IPS-18a (cell line): ENCODE results near the gene MFRP.

Experiments used
- H3K27ac ChIP-seq: one replicate; pipeline ENCODE4 v1.5.1; 2013; ENCODE audit warnings: low read length
- H3K27me3 ChIP-seq: one replicate; pipeline ENCODE4 v1.6.1; 2013; ENCODE audit warnings: mild to moderate bottlenecking, low read length; ENCODE audit not compliant: control insufficient read depth, insufficient read depth
- H3K36me3 ChIP-seq: one replicate; pipeline ENCODE4 v1.6.1; 2013; ENCODE audit warnings: low read depth, low read length; ENCODE audit not compliant: control insufficient read depth
- H3K4me1 ChIP-seq: one replicate; pipeline ENCODE4 v1.6.1; 2013; ENCODE audit warnings: low read depth, low read length; ENCODE audit not compliant: control insufficient read depth
- H3K4me3 ChIP-seq: one replicate; pipeline ENCODE4 v1.5.1; 2013; ENCODE audit warnings: low read length
- H3K9ac ChIP-seq: one replicate; pipeline ENCODE4 v1.6.1; 2013; ENCODE audit warnings: mild to moderate bottlenecking, low read length, moderate library complexity
- H3K9me3 ChIP-seq: one replicate; pipeline ENCODE4 v1.6.1; 2013; ENCODE audit warnings: low read depth, low read length; ENCODE audit not compliant: control insufficient read depth

Gene MFRP

DNA sequence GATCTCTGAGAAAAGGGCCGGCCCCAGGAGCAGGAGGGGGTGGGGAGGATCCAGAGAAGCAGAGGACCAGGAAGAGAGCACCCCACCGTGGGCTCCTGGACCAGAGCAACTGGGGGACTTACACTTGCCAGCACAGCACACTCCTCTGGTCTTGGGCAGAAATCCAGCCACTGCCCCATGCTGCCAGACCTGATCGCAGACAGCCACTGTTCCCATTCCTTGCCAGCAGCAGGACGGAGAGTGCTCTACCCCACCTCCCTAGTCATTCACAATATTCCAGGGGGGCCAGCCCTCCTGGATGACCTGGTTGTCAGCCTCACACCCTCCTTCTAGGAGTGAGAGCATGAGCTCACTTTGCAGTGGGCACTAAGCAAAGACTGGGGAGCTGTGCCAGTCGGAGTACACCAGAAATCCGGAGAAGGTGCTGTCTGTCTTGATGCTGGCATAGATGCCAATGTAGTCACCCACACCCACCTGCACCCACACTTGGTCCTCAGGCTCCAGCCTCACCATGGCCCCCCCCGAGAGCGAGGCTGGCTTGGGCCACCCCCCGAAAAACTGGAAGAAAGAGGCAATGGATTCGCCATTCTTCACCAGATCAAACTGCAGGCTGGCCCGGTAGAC lies 7.4 kb downstream of the MFRP start:
- H3K27me3 ChIP-seq = peaks cover 41% of the 10 kb centered on the region
- H3K27ac ChIP-seq = no peak overlapping the region
- H3K4me1 ChIP-seq = peaks cover 13% of the 10 kb centered on the region
- peaks cover 7% of the 10 kb centered on the region for H3K36me3 ChIP-seq
- H3K4me3 ChIP-seq = peak overlapping the region; percentile 51
- no peak overlapping the region for H3K9ac ChIP-seq
- H3K9me3 ChIP-seq = no peaks in the 10 kb centered on the region

DNA sequence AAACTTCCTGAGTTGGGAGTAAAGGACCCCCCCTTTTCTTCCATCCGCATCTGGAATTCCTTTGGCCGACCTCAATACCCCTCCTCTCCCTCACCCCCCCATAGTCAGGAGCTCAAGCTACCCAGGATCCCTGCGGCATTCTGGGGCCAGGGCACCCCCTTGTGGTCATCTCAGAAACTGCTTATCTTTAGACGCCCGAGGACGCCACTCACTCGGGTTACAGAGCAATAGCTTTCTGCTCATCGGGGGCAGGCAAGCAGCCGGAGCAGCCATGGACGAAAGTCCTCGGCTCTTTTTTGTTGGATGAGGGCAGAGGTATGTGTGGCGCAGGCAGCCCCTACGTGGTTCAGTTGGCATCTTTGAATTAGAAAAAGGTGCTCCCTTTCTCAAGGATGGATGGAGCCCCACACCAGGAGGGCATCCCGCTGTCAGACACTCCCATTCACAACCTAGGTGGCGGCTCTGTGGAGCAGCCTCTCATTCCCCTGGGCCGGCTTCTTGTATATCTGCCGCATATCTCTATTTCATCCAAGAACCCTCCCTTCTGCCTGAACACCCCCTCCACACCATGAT lies 8.1 kb downstream of the MFRP start:
- Histone ChIP-seq H3K9me3 (no peaks in the 10 kb centered on the region), H3K9ac (no peak overlapping the region), H3K4me3 (peak overlapping the region; percentile 40), H3K36me3 (peaks cover 7% of the 10 kb centered on the region), H3K4me1 (peaks cover 16% of the 10 kb centered on the region), H3K27me3 (peaks cover 41% of the 10 kb centered on the region), H3K27ac (no peak overlapping the region)

DNA sequence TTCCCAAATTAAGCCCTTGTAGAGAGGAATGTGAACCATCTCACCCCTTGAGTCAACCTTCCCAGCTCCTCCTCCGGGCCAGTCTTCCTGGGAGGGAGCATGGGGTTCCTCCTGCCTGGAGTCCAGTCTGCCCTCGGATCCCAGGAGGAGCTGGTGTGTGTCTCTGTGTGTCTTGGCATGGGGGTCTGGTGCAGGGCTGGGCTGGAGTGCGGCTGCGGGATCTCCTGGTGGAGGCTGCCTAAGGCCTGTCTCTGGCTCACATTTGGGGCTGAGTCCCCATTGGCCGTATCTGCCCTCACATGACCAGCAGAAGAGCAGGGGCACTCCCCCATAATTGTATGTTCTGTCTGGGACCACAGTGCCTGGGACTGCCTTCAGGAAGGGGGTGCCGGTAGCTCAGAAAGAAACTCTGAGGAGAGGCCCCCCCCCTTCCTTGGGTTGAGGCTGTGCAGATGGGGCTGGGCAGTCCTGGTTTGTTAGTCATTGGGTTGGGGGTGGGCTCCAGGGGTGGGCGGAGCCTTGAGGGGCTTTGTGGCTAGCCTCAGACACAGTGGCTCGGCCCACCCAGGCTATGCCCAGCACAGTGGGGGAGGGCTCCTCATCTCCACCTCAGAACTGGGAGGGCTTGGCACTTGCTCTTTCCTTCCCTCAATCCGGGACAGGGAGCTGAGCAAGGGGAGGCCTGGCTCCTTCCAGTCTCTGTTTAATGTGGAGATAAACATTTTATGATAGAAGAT lies 8.8 kb downstream of the MFRP start:
- Histone ChIP-seq H3K36me3 (peaks cover 7% of the 10 kb centered on the region), H3K27me3 (peaks cover 41% of the 10 kb centered on the region), H3K9ac (no peak overlapping the region), H3K27ac (no peak overlapping the region), H3K4me3 (peak overlapping the region; percentile 40), H3K4me1 (peaks cover 16% of the 10 kb centered on the region), H3K9me3 (no peaks in the 10 kb centered on the region)

DNA sequence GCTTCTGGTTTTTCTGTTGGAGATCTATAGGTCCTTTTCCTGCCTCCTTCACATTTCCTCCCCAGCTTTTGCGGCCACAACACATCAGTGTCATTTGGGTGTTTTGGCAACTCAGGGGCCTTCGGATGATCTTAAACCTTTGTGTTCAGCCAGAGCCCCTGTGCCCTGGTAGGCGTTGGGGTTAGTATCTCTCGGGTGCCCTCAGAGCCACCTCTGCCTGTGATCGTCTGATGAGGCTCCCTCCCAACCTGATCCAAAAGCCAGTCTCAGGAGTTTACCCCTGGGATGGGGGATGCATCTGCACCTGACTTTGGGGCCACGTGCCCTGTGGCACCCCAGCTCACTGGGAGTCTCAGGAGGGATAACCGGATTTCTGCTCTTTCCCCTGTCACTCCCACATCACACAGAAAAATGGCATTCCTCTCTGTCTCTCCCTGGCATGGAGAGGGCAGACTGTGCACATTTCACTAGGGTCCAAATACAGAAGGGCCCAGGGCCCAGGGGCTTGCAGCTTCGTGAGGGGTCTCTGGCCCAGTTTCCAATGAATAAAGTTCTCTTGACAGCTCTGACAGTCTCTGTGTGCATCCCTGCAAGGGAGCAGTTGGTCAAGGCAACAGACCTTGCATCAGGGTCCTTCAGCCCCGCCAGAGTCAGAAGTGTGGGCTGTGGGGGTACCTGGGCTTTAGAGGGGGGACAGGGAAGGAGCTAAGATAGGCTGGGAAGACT lies 9.6 kb downstream of the MFRP start:
- no peak overlapping the region for H3K27ac ChIP-seq
- no peak overlapping the region for H3K9ac ChIP-seq
- no peak overlapping the region for H3K4me3 ChIP-seq
- H3K9me3 ChIP-seq = no peaks in the 10 kb centered on the region
- H3K4me1 ChIP-seq = peaks cover 16% of the 10 kb centered on the region
- peaks cover 36% of the 10 kb centered on the region for H3K27me3 ChIP-seq
- peaks cover 7% of the 10 kb centered on the region for H3K36me3 ChIP-seq

DNA sequence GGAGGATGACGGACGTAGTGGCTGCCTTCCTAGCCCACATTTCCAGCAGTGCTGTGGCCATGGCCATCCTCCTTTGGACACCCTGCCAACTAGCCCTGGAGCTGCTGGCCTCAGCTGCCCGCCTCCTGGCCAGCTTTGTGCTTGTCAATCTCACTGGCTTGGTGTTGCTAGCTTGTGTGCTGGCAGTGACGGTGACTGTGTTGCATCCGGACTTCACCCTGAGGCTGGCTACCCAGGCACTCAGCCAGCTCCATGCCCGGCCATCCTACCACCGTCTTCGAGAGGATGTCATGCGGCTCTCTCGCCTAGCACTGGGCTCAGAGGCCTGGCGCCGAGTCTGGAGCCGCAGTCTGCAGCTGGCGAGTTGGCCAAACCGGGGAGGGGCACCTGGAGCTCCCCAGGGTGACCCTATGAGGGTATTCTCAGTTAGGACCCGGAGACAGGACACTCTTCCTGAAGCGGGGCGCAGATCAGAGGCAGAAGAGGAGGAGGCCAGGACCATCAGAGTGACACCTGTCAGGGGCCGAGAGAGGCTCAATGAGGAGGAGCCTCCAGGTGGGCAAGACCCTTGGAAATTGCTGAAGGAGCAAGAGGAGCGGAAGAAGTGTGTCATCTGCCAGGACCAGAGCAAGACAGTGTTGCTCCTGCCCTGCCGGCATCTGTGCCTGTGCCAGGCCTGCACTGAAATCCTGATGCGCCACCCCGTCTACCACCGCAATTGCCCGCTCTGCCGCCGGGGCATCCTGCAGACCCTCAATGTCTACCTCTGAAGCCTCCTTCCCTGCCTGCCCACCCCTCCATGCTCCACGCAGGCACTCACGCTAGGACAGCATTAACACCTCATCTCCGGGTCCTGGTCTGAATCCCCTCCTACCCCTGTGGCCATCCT lies 10.6 kb downstream of the MFRP start:
- H3K27me3 ChIP-seq = peaks cover 26% of the 10 kb centered on the region
- H3K27ac ChIP-seq = no peak overlapping the region
- H3K9me3 ChIP-seq = no peaks in the 10 kb centered on the region
- peaks cover 11% of the 10 kb centered on the region for H3K4me1 ChIP-seq
- H3K9ac ChIP-seq = no peak overlapping the region
- H3K36me3 ChIP-seq = peaks cover 7% of the 10 kb centered on the region
- peak overlapping the region; percentile 80 for H3K4me3 ChIP-seq

DNA sequence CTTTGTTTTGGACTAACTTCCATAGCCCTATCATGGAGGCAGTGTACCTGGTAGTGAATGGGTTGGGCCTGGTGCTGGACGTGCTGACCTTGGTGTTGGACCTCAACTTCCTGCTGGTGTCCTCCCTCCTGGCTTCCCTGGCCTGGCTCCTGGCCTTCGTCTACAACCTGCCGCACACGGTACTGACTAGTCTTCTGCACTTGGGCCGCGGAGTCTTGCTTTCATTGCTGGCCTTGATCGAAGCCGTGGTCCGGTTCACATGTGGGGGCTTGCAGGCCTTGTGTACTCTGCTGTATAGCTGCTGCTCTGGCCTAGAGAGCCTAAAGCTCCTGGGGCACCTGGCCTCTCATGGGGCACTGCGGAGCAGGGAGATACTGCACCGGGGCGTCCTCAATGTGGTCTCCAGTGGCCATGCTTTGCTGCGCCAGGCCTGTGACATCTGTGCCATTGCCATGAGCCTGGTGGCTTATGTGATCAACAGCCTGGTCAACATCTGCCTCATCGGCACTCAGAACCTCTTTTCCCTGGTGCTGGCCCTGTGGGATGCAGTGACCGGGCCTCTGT lies 11.3 kb downstream of the MFRP start:
- Histone ChIP-seq H3K4me1 (peaks cover 11% of the 10 kb centered on the region), H3K9me3 (no peaks in the 10 kb centered on the region), H3K27ac (no peak overlapping the region), H3K27me3 (peaks cover 19% of the 10 kb centered on the region), H3K4me3 (peak overlapping the region; percentile 80), H3K9ac (peak overlapping the region; percentile 81), H3K36me3 (peaks cover 7% of the 10 kb centered on the region)

DNA sequence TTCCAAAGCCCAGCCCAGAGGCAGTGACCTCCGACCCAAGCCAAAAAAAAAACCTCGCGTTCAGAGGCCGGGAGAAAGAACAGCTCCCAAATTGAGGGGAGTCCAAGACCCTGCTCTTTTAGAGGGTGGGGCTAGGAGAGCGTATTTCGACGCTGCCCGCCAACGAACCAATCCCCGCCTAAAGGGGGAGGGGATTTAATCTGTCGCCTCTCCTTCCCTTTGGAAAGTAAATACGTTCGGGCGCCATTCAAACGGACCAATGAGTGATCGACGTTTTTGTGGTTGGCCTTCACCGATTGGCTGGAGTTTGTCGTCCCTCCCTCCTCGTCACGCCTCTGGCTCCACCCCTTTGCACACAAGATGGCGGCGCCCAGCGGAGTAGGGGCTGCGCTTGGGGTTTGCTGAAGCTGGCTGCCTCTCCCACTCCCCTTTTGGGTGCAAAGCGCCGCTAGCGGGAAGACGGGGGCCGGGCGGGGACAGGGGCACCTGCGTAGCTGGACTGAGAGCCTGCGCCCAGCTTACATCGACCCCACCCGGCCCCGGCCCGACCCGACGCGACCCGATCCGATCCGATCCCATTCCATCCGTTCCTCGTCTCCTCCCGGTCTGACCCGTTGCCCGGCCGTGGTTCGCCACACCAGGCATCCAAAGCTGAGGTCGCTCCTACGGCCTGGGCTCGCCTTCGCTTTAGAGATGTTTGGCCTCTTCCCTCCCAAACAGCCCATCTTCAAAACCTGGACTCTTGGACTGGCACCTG lies 12.2 kb downstream of the MFRP start, which contains the start of gene RNF26:
Gene RNF26 (plus strand): TSS at position 354 of the 757 bp plus-strand sequence. CDS start 596 bp downstream, outside the sequence.
- Histone ChIP-seq H3K4me3 (peak within 1 kb of the TSS; percentile 80), H3K36me3 (peaks cover 7% of the 10 kb centered on the region), H3K9ac (peak within 1 kb of the TSS; percentile 81), H3K4me1 (peaks cover 11% of the 10 kb centered on the region), H3K9me3 (no peaks in the 10 kb centered on the region), H3K27me3 (peaks cover 11% of the 10 kb centered on the region), H3K27ac (peak within 1 kb of the TSS; percentile 31)

DNA sequence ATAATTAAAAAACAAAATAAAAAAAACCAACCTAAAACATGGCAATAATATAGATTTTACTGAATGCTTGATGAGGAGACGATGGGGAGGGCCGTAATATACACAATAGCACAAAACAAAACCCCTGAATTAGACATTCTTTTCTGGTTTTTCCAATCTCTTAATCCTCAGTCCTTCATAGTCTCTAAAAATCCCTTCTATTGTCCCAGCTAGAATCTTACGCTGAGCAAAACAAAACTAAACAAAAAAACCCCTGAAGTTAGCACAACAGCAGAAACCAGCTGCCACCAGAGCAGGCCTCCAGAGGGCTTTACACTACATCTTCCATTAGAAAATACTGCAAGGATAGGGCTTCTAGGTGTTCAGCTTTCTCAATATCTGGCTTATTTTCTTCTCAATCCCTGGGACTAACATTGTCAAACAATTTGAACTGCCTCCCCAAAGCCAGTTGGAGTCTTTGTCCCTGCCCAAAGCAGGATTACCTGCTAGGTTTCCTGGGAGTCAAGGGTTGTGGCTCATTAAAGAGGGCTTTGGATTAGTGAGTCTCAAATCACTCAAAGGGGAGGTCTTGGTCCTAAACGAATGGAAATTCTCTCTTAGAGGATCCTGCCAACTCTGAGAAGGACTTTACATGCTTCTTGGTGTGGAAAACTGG lies 14.3 kb downstream of the MFRP start:
- Histone ChIP-seq H3K27me3 (no peaks in the 10 kb centered on the region), H3K4me3 (no peak overlapping the region), H3K9me3 (no peaks in the 10 kb centered on the region), H3K9ac (no peak overlapping the region), H3K27ac (no peak overlapping the region), H3K36me3 (peaks cover 7% of the 10 kb centered on the region), H3K4me1 (peaks cover 3% of the 10 kb centered on the region)

DNA sequence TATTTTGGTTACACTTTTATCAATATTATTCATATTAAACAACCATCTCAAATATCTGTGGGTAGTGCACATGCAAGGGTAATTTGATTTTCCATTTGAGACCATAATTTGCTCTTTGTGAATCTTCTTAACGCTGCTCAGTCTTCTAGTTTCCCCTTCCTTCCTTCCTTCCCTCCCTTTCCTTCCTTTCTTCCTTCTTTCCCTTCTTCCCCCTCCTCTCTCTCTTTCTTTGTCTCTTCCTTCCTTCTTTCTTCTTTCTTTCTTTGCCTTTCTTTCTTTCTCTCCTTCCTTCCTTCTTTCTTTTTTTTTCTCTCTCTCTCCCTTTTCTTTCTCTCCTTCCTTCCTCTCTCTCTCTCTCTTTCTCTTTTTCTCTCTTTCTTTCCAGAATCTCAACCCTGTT lies 16.3 kb downstream of the MFRP start:
- Histone ChIP-seq H3K36me3 (no peaks in the 10 kb centered on the region), H3K4me1 (peaks cover 3% of the 10 kb centered on the region), H3K27me3 (no peaks in the 10 kb centered on the region), H3K4me3 (no peak overlapping the region), H3K9me3 (no peaks in the 10 kb centered on the region), H3K9ac (no peak overlapping the region), H3K27ac (no peak overlapping the region)

DNA sequence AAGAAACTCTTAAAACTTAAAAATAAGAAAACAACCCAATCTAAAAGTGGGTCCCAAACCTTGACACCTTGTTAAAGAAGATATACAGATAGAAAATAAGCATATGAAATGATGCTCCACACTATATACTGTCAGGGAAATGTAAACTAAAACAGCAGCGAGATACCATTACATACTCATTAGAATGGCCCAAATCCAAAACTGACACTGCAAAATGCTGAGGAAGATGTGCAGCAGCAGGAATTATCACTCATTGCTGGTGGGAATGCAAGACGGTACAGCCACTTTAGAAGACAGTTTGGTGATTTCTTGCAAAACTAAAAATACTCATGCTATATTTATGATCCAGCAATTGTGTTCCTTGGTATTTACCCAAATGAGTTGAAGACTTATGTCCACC lies 17.2 kb downstream of the MFRP start:
- no peak overlapping the region for H3K9ac ChIP-seq
- no peaks in the 10 kb centered on the region for H3K9me3 ChIP-seq
- H3K4me1 ChIP-seq = peaks cover 3% of the 10 kb centered on the region
- H3K27me3 ChIP-seq = no peaks in the 10 kb centered on the region
- no peaks in the 10 kb centered on the region for H3K36me3 ChIP-seq
- H3K4me3 ChIP-seq = no peak overlapping the region
- H3K27ac ChIP-seq = no peak overlapping the region
